GM13977 (cell line): ENCODE data around the gene DRC3.

Source experiments
- DNase-seq: peaks from one replicate; pipeline ENCODE4 v3.0.0; 2012; ENCODE audit warnings: low spot score
- CTCF ChIP-seq: IDR thresholded peaks from 2 replicates; pipeline ENCODE4 v1.5.1; 2012; ENCODE audit warnings: mild to moderate bottlenecking, control low read depth; ENCODE audit not compliant: insufficient read depth; ENCODE audit errors: extremely low read depth, missing control alignments
- in situ Hi-C: fragments of 300-500 bp; cut with MboI; formaldehyde crosslinking; loops from one replicate; pipeline ENCODE4 v1.12.0; 2022; ENCODE audit warnings: low sequenced_read_pairs, low pct_unique_long_range_greater_than_20kb, mixed read lengths, inconsistent platforms; ENCODE audit not compliant: unreplicated experiment

The DRC3 gene

DNA sequence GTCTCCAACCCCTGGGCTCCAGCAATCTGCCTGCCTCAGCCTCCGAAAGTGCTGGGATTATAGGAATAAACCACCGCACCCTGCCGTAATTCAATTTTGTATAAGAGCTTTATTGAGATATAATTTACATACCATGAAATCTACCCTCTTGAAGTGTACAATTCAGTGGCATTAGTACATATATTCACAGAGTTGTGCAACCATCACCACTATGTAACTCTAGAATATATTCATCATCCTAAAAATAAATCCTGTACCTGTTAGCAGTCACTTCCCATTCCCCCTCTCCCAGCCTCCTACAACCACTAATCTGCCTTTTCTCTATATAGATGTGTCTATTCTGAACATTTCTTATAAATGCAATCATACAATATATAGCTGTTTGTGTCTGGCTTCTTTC, 26.6 kb upstream of the DRC3 start:
- no peak for TF ChIP-seq CTCF
- DNase-seq = no peak
- in situ Hi-C loops = no loop called here

GRCh38 chr17:17947309-17947708, 25.4 kb upstream of the DRC3 start:
- no peak for TF ChIP-seq CTCF
- no peak for DNase-seq
- in situ Hi-C loops = no loop called here

DNA sequence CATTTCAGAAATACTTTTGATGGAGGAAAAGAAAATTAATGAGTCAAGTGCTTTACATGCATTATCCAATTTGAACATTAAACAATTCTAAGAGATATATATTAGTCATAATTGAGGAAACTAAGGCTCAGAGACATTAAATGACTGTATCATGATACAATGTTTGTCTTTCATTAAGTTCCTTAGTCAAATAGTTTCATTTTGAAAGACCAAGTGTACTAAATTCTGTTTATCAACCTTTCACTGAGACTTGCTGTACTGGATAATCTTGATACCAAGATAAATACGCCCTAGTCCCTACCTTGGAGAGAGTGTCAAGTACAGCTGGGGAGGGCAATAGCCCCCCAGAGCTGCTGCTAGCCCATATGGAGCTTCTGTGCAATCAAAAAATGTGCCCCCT, 24.7 kb upstream of the DRC3 start:
- no peak for TF ChIP-seq CTCF
- no peak for DNase-seq
- in situ Hi-C loops = no loop called here

GRCh38 chr17:17950347-17950746, 22.3 kb upstream of the DRC3 start:
- TF ChIP-seq CTCF = no peak
- DNase-seq = no peak
- in situ Hi-C loops = no loop called here

- TF ChIP-seq CTCF = no peak
- DNase-seq = no peak
- in situ Hi-C loops = no loop called here
Measured at GRCh38 chr17:17950806-17951205, 21.9 kb upstream of the DRC3 start.

- no peak for TF ChIP-seq CTCF
- no peak for DNase-seq
- in situ Hi-C loops = no loop called here
Measured at GRCh38 chr17:17951524-17951923, 21.1 kb upstream of the DRC3 start.

- no peak for DNase-seq
- no peak for TF ChIP-seq CTCF
- in situ Hi-C loops = no loop called here
Measured at GRCh38 chr17:17952691-17953090, 20.0 kb upstream of the DRC3 start.
